Stimulated activated CD8-positive, alpha-beta memory T cell treated with anti-CD3 and anti-CD28 coated beads, Interleukin-12 subunit alpha, Interleukin-12 subunit beta, amount 100 ng/mL, for 24 hours (primary cell): ENCODE measurements around the gene ONECUT2.

Source experiments
- DNase-seq: peaks from one replicate; pipeline ENCODE4 v3.0.0-alpha.2; 2020; ENCODE audit errors: extremely low read depth

Gene ONECUT2

DNA sequence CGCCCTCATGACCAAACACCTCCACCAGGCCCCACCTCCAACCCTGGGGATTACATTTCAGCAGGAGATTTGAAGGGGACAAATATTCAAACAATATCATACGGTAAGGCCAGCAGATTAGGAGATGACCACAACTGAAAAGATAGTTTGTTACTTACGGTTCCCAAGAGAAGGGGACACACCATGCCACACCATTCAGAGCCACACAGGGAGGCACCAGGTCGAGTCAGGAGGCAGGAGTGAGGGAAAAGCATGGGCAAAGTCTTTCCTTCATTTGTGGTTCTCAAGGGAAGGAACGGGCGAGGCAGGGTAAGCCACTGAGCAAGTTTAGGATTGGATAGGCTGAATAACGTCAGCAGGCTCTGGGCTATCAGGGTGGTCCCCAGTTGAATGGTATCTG lies 94.0 kb downstream of the ONECUT2 start:
- DNase-seq, result no peak

- no peak for DNase-seq
Measured at GRCh38 chr18:57533006-57533867, 98.1 kb downstream of the ONECUT2 start.

DNA sequence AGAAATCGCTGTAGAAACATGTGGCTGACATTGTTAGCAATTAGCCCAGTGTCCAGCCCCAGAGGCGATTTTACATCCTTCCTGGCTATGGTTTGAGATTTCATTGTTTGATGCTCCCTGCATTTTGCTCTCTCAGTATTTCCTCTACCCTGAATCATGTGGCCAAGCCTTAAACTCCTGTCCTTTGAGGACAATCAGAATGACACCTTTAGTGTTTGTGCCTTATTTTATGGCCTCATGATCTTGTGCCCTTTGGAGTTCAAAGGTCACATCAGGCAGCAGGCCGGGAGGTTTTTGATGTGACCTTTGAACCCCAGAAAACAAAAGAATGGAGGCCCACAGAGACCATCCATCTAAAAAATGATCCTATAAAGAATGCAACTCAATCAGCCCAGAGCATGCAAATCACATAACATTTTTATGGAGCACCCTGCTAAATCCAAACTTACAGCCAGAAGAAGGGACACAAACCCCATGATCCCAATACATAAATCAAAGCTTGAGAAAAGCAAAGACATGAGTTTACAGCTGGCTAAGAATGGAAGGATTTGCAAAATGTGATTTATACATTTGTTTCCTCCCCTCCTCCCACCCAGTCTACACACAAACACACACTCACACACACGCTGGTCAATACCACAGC lies 98.8 kb downstream of the ONECUT2 start:
- DNase-seq, result no peak

- DNase-seq, result no peak
Measured at GRCh38 chr18:57534511-57534909, 99.3 kb downstream of the ONECUT2 start.

- no peak for DNase-seq
Measured at GRCh38 chr18:57538614-57539013, 103.4 kb downstream of the ONECUT2 start.

GRCh38 chr18:57539702-57540101 lies 104.5 kb downstream of the ONECUT2 start:
- DNase-seq, result no peak
